IMR-90 (cell line): ENCODE data around the gene CD81.

Experiments
- CTCF ChIP-seq: conservative IDR thresholded peaks from 2 replicates; pipeline ENCODE4 v1.5.1; 2012; ENCODE audit warnings: mild to moderate bottlenecking, low read depth, low read length, improper control_type of control experiment
- FOS ChIP-seq: fragments of 150-350 bp; IDR thresholded peaks from 2 replicates; pipeline ENCODE4 v1.6.1; 2016; ENCODE audit warnings: low read depth, low read length
- MXI1 ChIP-seq: IDR thresholded peaks from 2 replicates; pipeline ENCODE4 v1.6.1; 2012; ENCODE audit warnings: low read depth, mild to moderate bottlenecking, low read length, moderate library complexity, borderline replicate concordance
- POLR2A ChIP-seq: IDR thresholded peaks from 2 replicates; pipeline ENCODE4 v1.6.1; 2012; ENCODE audit warnings: mild to moderate bottlenecking, low read depth, low read length
- RAD21 ChIP-seq: IDR thresholded peaks from 2 replicates; pipeline ENCODE4 v1.6.1; 2012; ENCODE audit warnings: low read length, improper control_type of control experiment
- RFX5 ChIP-seq: IDR thresholded peaks from 2 replicates; pipeline ENCODE4 v1.8.0; 2012; ENCODE audit warnings: low read depth, mild to moderate bottlenecking, low read length, moderate library complexity
- SMC3 ChIP-seq: fragments of 150-350 bp; IDR thresholded peaks from 2 replicates; pipeline ENCODE4 v1.6.1; 2016; ENCODE audit warnings: low read depth, mild to moderate bottlenecking, antibody characterized with exemption, low read length, moderate library complexity
- USF2 ChIP-seq: fragments of 150-350 bp; IDR thresholded peaks from 2 replicates; pipeline ENCODE4 v1.6.1; 2017; ENCODE audit warnings: mild to moderate bottlenecking, antibody characterized with exemption, low read length, low read depth

- no peak for TF ChIP-seq POLR2A
- TF ChIP-seq CTCF, result no peak
- no peak for TF ChIP-seq SMC3
- TF ChIP-seq RAD21, result no peak
- no peak for TF ChIP-seq MXI1
- TF ChIP-seq USF2, result no peak
- no peak for TF ChIP-seq FOS
- TF ChIP-seq RFX5, result no peak
Observed at GRCh38 chr11:2348986-2349385, 28.1 kb upstream of the CD81 start.
